Mucosa of rectum (tissue), 2 donors: ENCODE results near the gene LPAR1.

Source experiments
- H3K27ac ChIP-seq, 2 donors: one replicate each; pipeline ENCODE4 v1.7.0; 2013; ENCODE audit warnings: inconsistent platforms in 2 of 2, low read depth in 2 of 2, low read length in 2 of 2
- H3K27me3 ChIP-seq, 2 donors: one replicate each; pipeline ENCODE4 v1.7.0; 2013; ENCODE audit warnings: low read length in 2 of 2; ENCODE audit not compliant: control insufficient read depth in 2 of 2, insufficient read depth in 2 of 2
- H3K36me3 ChIP-seq, 2 donors: one replicate each; pipeline ENCODE4 v1.7.0; 2013; ENCODE audit warnings: low read length in 2 of 2; ENCODE audit not compliant: control insufficient read depth in 2 of 2, insufficient read depth in 2 of 2
- H3K4me1 ChIP-seq, 2 donors: one replicate each; pipeline ENCODE4 v1.7.0; 2013; ENCODE audit warnings: low read length in 2 of 2, mild to moderate bottlenecking in 1 of 2; ENCODE audit not compliant: control insufficient read depth in 2 of 2, insufficient read depth in 2 of 2
- H3K4me3 ChIP-seq, 2 donors: one replicate each; pipeline ENCODE4 v1.7.0; 2013; ENCODE audit warnings: low read length in 2 of 2
- H3K9ac ChIP-seq, 2 donors: one replicate each; pipeline ENCODE4 v1.7.0; 2013; ENCODE audit warnings: low read length in 2 of 2, low read depth in 1 of 2, mild to moderate bottlenecking in 1 of 2
- H3K9me3 ChIP-seq, 2 donors: one replicate each; pipeline ENCODE4 v1.7.0; 2013; ENCODE audit warnings: low read length in 2 of 2; ENCODE audit not compliant: control insufficient read depth in 2 of 2
- donor health status: healthy.
- donor health status: Normal muscosa, but diverticular disease.

Gene LPAR1

GRCh38 chr9:110986529-110986928, 51.7 kb downstream of the LPAR1 start:
- no peak overlapping the region for H3K9ac ChIP-seq
- H3K4me1 ChIP-seq = peaks cover 0 to 6% of the 10 kb centered on the region in 2 donors
- H3K4me3 ChIP-seq = no peak overlapping the region
- H3K27ac ChIP-seq = no peak overlapping the region
- H3K36me3 ChIP-seq = no peaks in the 10 kb centered on the region
- H3K9me3 ChIP-seq = no peaks in the 10 kb centered on the region
- no peaks in the 10 kb centered on the region for H3K27me3 ChIP-seq

GRCh38 chr9:110984890-110985437, 53.3 kb downstream of the LPAR1 start:
- H3K4me1 ChIP-seq = no peaks in the 10 kb centered on the region

GRCh38 chr9:110980261-110980660, 58.0 kb downstream of the LPAR1 start:
- no peaks in the 10 kb centered on the region for H3K9me3 ChIP-seq
- no peak overlapping the region for H3K9ac ChIP-seq
- H3K36me3 ChIP-seq = no peaks in the 10 kb centered on the region
- H3K27me3 ChIP-seq = no peaks in the 10 kb centered on the region
- H3K4me1 ChIP-seq = peaks cover 0 to 7% of the 10 kb centered on the region in 2 donors
- no peak overlapping the region for H3K27ac ChIP-seq
- H3K4me3 ChIP-seq = no peak overlapping the region

More at GRCh38 chr9:110984890-110985437, 53.3 kb downstream of the LPAR1 start:
- no peaks in the 10 kb centered on the region for H3K36me3 ChIP-seq
- no peak overlapping the region for H3K27ac ChIP-seq
- no peaks in the 10 kb centered on the region for H3K9me3 ChIP-seq
- no peak overlapping the region for H3K4me3 ChIP-seq
- no peak overlapping the region for H3K9ac ChIP-seq
- no peaks in the 10 kb centered on the region for H3K27me3 ChIP-seq

GRCh38 chr9:110979636-110980035, 58.6 kb downstream of the LPAR1 start:
- no peak overlapping the region for H3K9ac ChIP-seq
- H3K27ac ChIP-seq = no peak overlapping the region
- H3K4me3 ChIP-seq = no peak overlapping the region
- H3K9me3 ChIP-seq = no peaks in the 10 kb centered on the region
- H3K36me3 ChIP-seq = no peaks in the 10 kb centered on the region
- H3K4me1 ChIP-seq = peaks cover under 1 to 7% of the 10 kb centered on the region in 2 donors
- no peaks in the 10 kb centered on the region for H3K27me3 ChIP-seq

- H3K27me3 ChIP-seq = no peaks in the 10 kb centered on the region
- no peak overlapping the region for H3K27ac ChIP-seq
- H3K4me3 ChIP-seq = no peak overlapping the region
- H3K9me3 ChIP-seq = no peaks in the 10 kb centered on the region
- no peak overlapping the region for H3K9ac ChIP-seq
- no peaks in the 10 kb centered on the region for H3K36me3 ChIP-seq
- H3K4me1 ChIP-seq = peaks cover 2 to 7% of the 10 kb centered on the region in 2 donors
Observed at GRCh38 chr9:110978516-110978915, 59.8 kb downstream of the LPAR1 start.

GRCh38 chr9:110977259-110977709, 61.0 kb downstream of the LPAR1 start:
- Histone ChIP-seq H3K36me3 (no peaks in the 10 kb centered on the region), H3K9ac (no peak overlapping the region), H3K4me1 (peaks cover 2 to 7% of the 10 kb centered on the region in 2 donors), H3K9me3 (no peaks in the 10 kb centered on the region), H3K27ac (no peak overlapping the region), H3K4me3 (no peak overlapping the region), H3K27me3 (no peaks in the 10 kb centered on the region)

- Histone ChIP-seq H3K27ac (no peak overlapping the region), H3K27me3 (no peaks in the 10 kb centered on the region), H3K9ac (no peak overlapping the region)
Observed at GRCh38 chr9:110975969-110976368, 62.3 kb downstream of the LPAR1 start.

GRCh38 chr9:110975278-110975677, 63.0 kb downstream of the LPAR1 start:
- Histone ChIP-seq H3K27me3 (no peaks in the 10 kb centered on the region), H3K9me3 (no peaks in the 10 kb centered on the region), H3K4me3 (no peak overlapping the region), H3K9ac (no peak overlapping the region), H3K27ac (no peak overlapping the region), H3K36me3 (peaks cover 0 to 4% of the 10 kb centered on the region in 2 donors), H3K4me1 (peaks cover 2 to 10% of the 10 kb centered on the region in 2 donors)

More at GRCh38 chr9:110975969-110976368, 62.3 kb downstream of the LPAR1 start:
- H3K9me3 ChIP-seq = no peaks in the 10 kb centered on the region
- peaks cover 2 to 7% of the 10 kb centered on the region in 2 donors for H3K4me1 ChIP-seq
- peaks cover 0 to 4% of the 10 kb centered on the region in 2 donors for H3K36me3 ChIP-seq
- no peak overlapping the region for H3K4me3 ChIP-seq

- Histone ChIP-seq H3K36me3 (peaks cover 3 to 4% of the 10 kb centered on the region in 2 donors), H3K27ac (no peak overlapping the region), H3K27me3 (no peaks in the 10 kb centered on the region), H3K9me3 (no peaks in the 10 kb centered on the region), H3K4me1 (peaks cover 2 to 3% of the 10 kb centered on the region in 2 donors), H3K9ac (no peak overlapping the region), H3K4me3 (no peak overlapping the region)
Observed at GRCh38 chr9:110971705-110972104, 66.6 kb downstream of the LPAR1 start.

GRCh38 chr9:110971234-110971633, 67.0 kb downstream of the LPAR1 start:
- Histone ChIP-seq H3K27me3 (no peaks in the 10 kb centered on the region), H3K27ac (no peak overlapping the region), H3K4me3 (no peak overlapping the region), H3K4me1 (peaks cover 2 to 3% of the 10 kb centered on the region in 2 donors), H3K36me3 (peaks cover 3 to 4% of the 10 kb centered on the region in 2 donors), H3K9me3 (no peaks in the 10 kb centered on the region), H3K9ac (no peak overlapping the region)
